ENCODE data around the gene OR8B3. TPM values are rescaled to one million over a fixed set of nuclear protein-coding genes. Genes with fewer than 3 reads are reported as not detected.

The OR8B3 gene
- total RNA-seq (not detected), polyA plus RNA-seq (not detected)
- long read RNA-seq, donor 1, result 0 reads
- long read RNA-seq, donor 2, result 0 reads
- long read RNA-seq, donor 3, result 0 reads
- long read RNA-seq, donor 4, result 0 reads
- long read RNA-seq, donor 5, result 0 reads

GRCh38 chr11:124398924-124399323 is at the start of gene OR8B3:
TSS of gene OR8B3 (minus strand) at chr11:124399024. CDS start at chr11:124397351, 1,673 bp downstream.
- no peak within 1 kb of the TSS for H3K9ac ChIP-seq (ENCODE audit: insufficient read depth in 1 of 2, low read length in 2 of 2)
- no peaks in the 10 kb centered on the region for H3K4me1 ChIP-seq (ENCODE audit: control insufficient read depth in 5 of 5, insufficient read depth in 5 of 5, low read length in 5 of 5)
- no peak within 1 kb of the TSS for H3K27ac ChIP-seq (ENCODE audit: low read depth in 1 of 2, low read length in 1 of 2)
- H3K4me3 ChIP-seq, result no peak within 1 kb of the TSS
- no peak for DNase-seq
- no peaks in the 10 kb centered on the region for H3K36me3 ChIP-seq (ENCODE audit: control insufficient read depth in 4 of 4, insufficient read depth in 4 of 4, low read length in 4 of 4)
- no peaks in the 10 kb centered on the region for H3K27me3 ChIP-seq (ENCODE audit: control insufficient read depth in 3 of 3, insufficient read depth in 3 of 3, low read length in 2 of 3)
- ATAC-seq (ENCODE audit: insufficient read depth, low FRiP score), result no peak
- H3K9me3 ChIP-seq (ENCODE audit: control insufficient read depth in 4 of 4, insufficient read depth in 3 of 4, low read length in 3 of 4), result no peaks in the 10 kb centered on the region
- no peak for TF ChIP-seq CTCF (IDR thresholded peaks at IDR 0.05; ENCODE audit: control extremely low read depth, extremely low read depth)

GRCh38 chr11:124446916-124447315 is 48.1 kb upstream of the OR8B3 start:
- ATAC-seq (ENCODE audit: insufficient read depth, low FRiP score) (no peak), DNase-seq (no peak)
- H3K36me3 ChIP-seq (ENCODE audit: control insufficient read depth in 4 of 4, insufficient read depth in 4 of 4, low read length in 4 of 4), result no peaks in the 10 kb centered on the region
- H3K4me1 ChIP-seq (ENCODE audit: control insufficient read depth in 5 of 5, insufficient read depth in 5 of 5, low read length in 5 of 5), result no peaks in the 10 kb centered on the region
- WGBS, 2 donors, result 80 to 82% methylated on average over 1 of the region's 1 CpG
- no peak overlapping the region for H3K4me3 ChIP-seq
- TF ChIP-seq CTCF (IDR thresholded peaks at IDR 0.05; ENCODE audit: control extremely low read depth, extremely low read depth), result no peak
- H3K9ac ChIP-seq (ENCODE audit: insufficient read depth in 1 of 2, low read length in 2 of 2), result no peak overlapping the region
- no peaks in the 10 kb centered on the region for H3K27me3 ChIP-seq (ENCODE audit: control insufficient read depth in 3 of 3, insufficient read depth in 3 of 3, low read length in 2 of 3)
- no peak overlapping the region for H3K27ac ChIP-seq (ENCODE audit: low read depth in 1 of 2, low read length in 1 of 2)
- H3K9me3 ChIP-seq (ENCODE audit: control insufficient read depth in 4 of 4, insufficient read depth in 3 of 4, low read length in 3 of 4), result peaks cover 0 to 3% (median 0%) of the 10 kb centered on the region in 4 donors

- Histone ChIP-seq H3K36me3 (ENCODE audit: control insufficient read depth in 4 of 4, insufficient read depth in 4 of 4, low read length in 4 of 4) (no peaks in the 10 kb centered on the region), H3K9ac (ENCODE audit: insufficient read depth in 1 of 2, low read length in 2 of 2) (no peak within 1 kb of the TSS), H3K9me3 (ENCODE audit: control insufficient read depth in 4 of 4, insufficient read depth in 3 of 4, low read length in 3 of 4) (peaks cover 0 to 3% (median 0%) of the 10 kb centered on the region in 4 donors), H3K4me1 (ENCODE audit: control insufficient read depth in 5 of 5, insufficient read depth in 5 of 5, low read length in 5 of 5) (no peaks in the 10 kb centered on the region), H3K27ac (ENCODE audit: low read depth in 1 of 2, low read length in 1 of 2) (no peak within 1 kb of the TSS), H3K4me3 (no peak within 1 kb of the TSS), H3K27me3 (ENCODE audit: control insufficient read depth in 3 of 3, insufficient read depth in 3 of 3, low read length in 2 of 3) (no peaks in the 10 kb centered on the region)
- 94 to 100% methylated on average over 1 of the region's 1 CpG for WGBS, 2 donors
- DNase-seq (no peak), ATAC-seq (ENCODE audit: insufficient read depth, low FRiP score) (no peak)
- TF ChIP-seq CTCF (IDR thresholded peaks at IDR 0.05; ENCODE audit: control extremely low read depth, extremely low read depth), result no peak
Measured at GRCh38 chr11:124445646-124446150, 46.9 kb upstream of the OR8B3 start, which contains the start of gene OR8B8. TSS of gene OR8B8 (minus strand) at chr11:124445696. CDS start at chr11:124441085, 4,611 bp downstream.

GRCh38 chr11:124442847-124443246 is 44.0 kb upstream of the OR8B3 start:
- Histone ChIP-seq H3K4me1 (ENCODE audit: control insufficient read depth in 5 of 5, insufficient read depth in 5 of 5, low read length in 5 of 5) (no peaks in the 10 kb centered on the region), H3K9me3 (ENCODE audit: control insufficient read depth in 4 of 4, insufficient read depth in 3 of 4, low read length in 3 of 4) (peaks cover 0 to 2% (median 0%) of the 10 kb centered on the region in 4 donors), H3K27ac (ENCODE audit: low read depth in 1 of 2, low read length in 1 of 2) (no peak overlapping the region), H3K4me3 (no peak overlapping the region), H3K9ac (ENCODE audit: insufficient read depth in 1 of 2, low read length in 2 of 2) (no peak overlapping the region), H3K36me3 (ENCODE audit: control insufficient read depth in 4 of 4, insufficient read depth in 4 of 4, low read length in 4 of 4) (no peaks in the 10 kb centered on the region), H3K27me3 (ENCODE audit: control insufficient read depth in 3 of 3, insufficient read depth in 3 of 3, low read length in 2 of 3) (no peaks in the 10 kb centered on the region)
- WGBS, 2 donors, result 66 to 82% methylated on average over 2 of the region's 2 CpGs
- no peak for TF ChIP-seq CTCF (IDR thresholded peaks at IDR 0.05; ENCODE audit: control extremely low read depth, extremely low read depth)
- DNase-seq (no peak), ATAC-seq (ENCODE audit: insufficient read depth, low FRiP score) (no peak)

Data from lung (tissue), 16 donors.